Stimulated activated CD8-positive, alpha-beta memory T cell treated with anti-CD3 and anti-CD28 coated beads, Interleukin-4, amount 100 ng/mL, for 48 hours (primary cell): ENCODE data around the gene CABLES2.
A peak's percentile ranks its signal among the peaks of the same experiment; 100 is the strongest.

Source experiments
- DNase-seq: peaks from one replicate; pipeline ENCODE4 v3.0.0-alpha.2; 2020

Gene CABLES2, protein sequence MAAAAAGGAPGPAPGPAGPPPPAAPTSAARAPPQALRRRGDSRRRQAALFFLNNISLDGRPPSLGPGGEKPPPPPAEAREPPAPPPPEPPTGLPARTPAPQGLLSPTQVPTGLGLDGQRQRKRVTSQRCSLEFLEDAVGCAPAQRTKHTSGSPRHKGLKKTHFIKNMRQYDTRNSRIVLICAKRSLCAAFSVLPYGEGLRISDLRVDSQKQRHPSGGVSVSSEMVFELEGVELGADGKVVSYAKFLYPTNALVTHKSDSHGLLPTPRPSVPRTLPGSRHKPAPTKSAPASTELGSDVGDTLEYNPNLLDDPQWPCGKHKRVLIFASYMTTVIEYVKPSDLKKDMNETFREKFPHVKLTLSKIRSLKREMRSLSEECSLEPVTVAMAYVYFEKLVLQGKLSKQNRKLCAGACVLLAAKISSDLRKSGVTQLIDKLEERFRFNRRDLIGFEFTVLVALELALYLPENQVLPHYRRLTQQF

GRCh38 chr20:62407221-62407992 is at the start of gene CABLES2:
CABLES2 (minus strand) TSS chr20:62407285; CDS start chr20:62407276, 9 bp downstream.
- peak; percentile 92 for DNase-seq

DNA sequence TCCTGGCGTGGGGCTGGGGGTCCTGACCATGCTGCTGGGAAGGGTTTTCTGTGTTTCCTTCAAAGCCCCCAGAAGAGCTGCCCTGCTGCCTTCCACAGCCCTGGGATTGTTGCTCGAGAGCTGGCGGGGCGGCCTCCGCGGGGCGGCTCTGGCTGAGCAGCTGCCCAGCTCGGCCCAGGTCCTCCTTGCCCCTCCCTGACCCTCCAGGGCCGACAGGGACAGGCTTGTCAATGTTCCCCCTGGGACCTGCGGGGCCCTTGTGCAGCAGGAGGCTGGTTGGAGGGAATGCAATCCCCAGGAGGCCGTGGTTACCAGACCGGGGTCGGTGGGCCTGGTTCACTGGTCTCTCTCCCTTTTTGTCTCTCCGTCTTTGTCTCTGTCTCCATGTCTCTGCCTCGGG is 48.8 kb upstream of the CABLES2 start:
- no peak for DNase-seq

GRCh38 chr20:62454904-62455636 is 48.0 kb upstream of the CABLES2 start:
- no peak for DNase-seq

DNA sequence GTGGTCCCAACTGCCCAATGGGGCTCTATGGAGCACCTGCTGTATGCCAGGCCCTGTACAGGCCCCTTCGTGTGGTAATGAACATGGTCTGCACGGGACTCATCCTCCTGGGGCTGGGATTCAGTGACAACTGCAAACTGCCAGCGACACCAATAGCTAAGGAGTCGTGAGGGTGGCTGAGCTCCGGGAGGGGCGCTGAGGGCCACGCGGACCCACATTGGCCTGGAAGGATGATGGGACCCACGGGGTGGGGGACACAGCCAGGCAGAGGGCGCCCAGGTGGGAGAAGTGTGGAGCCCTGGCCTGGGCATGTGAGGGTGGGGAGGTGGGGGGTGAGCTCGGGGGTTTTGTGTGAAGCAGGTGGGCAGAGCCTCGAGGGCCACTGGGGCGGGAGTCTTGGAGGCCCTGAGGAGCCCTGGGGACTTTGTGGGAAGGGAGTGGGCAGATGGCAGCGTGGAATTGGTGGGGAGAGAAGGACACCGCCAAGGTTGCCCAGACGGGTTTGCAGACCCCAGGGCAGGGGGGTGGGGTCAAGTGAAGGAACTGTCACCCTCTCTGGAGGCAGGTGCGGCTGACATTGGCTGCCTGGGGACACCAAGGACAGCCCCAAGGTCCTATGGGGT is 46.2 kb upstream of the CABLES2 start:
- DNase-seq, result no peak

GRCh38 chr20:62452475-62453095 is 45.5 kb upstream of the CABLES2 start:
- DNase-seq, result no peak

DNA sequence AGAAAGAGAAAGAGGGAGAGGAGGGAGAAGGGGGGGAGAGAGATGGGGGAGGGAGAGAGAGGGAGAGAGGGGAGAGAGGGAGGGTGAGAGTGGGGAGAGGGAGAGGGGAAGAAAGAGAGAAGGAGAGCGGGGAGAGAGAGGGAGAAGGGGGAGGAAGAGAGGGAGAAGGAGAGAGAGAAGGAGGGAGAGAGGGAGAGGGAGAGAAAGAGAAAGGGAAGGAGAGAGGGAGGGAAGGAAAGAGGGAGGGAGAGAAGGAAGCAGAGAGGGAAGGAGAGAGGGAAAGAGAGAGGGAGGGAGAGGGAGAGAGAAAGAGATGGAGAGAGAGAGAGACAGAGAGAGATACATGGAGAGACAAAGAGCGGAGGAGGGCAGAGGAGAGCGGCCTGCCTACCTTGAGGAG is 44.9 kb upstream of the CABLES2 start:
- DNase-seq, result no peak

DNA sequence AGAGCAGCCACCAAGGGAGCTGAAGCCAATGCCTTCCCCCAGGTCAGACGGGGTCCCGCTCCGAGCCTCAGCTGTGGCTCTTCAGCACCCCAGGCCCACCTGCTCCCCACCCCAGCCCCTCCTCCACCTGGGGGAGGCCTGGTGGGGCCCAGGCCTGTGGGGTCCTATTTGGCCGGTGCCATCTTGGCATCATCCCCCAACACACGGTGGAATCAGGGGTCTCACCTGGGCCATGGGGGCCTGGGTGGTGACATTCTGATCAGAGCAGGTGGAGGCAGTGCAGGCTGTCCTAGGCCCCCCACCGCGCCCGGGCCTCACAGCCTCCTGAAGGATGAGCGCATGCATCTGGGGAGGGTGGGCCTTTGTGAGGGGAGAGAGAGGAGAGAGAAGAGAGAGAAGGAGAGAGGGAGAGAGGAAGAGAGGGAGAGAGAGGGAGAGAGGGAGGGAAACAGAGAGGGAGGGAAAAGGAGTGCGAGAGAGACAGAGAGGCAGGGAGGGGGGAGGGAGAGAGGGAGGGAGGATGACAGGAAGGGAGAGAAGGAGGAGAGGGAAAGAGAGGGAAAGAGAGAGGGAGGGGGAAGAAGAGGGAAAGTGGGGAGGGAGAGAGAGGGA is 44.2 kb upstream of the CABLES2 start:
- no peak for DNase-seq

GRCh38 chr20:62449951-62450691 is 43.0 kb upstream of the CABLES2 start:
- DNase-seq, result no peak

GRCh38 chr20:62448788-62449187 is 41.7 kb upstream of the CABLES2 start:
- DNase-seq, result no peak

DNA sequence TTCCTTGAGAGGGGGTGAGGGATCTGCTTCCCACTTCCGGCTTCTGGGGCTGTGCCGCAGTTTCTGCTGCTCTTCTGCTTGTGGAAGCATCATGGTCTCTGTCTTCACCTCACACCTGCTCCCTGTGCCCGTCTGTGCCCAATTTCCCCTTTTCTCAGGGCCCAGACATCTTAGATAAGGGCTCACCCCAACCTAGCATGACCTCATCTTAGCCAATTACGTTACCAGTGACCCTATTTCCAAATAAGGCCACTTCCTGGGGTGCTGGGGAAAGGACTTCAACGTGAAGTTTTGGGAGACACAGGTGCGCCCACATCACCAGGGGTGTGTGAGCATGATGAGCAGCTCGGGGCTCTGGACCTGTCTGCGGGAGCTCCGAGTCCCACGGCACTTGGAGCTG is 41.0 kb upstream of the CABLES2 start:
- no peak for DNase-seq

DNA sequence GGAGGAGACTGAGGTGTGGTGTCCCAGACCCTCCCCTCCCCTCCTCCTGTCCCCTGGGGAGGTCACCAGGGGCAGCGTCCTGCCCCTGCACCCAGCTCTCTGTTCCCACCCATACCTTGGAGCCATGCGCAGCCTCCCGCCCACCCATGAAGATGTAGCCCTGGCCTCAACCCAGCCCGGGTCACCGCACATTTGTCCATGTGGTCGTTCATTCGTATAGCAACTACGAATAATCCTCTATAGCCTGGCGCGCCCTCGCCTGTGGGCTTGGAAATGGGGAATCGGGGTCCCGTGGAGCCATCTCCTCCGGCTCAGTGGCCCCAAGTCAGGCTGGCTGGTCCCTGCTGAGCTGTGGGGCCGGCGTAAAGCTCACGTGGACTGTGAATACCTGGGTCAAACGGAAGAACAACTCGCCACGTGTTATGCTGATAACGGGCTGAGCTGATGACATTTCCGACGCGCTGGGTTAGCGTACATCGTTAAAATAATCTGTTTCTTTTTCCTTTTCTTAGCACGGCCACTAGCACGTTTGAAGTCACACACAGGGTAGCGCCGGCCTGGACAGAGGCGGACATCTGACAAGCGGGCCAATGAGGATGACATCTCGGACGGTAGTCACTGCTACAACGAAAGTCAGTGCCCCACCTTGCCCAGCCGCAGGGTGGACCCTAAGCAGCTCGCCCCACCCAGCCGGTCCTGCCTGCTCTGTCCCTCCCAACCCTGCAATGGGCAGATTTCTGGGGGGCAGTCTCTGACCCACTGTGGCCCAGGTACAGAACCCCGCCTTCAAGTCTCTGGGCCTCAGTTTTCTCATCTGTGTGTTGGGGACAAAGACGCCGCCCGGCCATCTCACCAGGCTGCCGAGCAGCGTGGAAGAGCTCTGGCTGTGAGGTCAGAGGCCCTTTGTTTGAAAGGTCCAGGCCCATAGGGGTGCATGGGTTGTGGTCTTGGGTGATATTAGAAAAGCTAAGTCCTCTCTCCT is 40.1 kb upstream of the CABLES2 start:
- DNase-seq, result no peak

GRCh38 chr20:62446481-62446880 is 39.4 kb upstream of the CABLES2 start:
- DNase-seq, result no peak

DNA sequence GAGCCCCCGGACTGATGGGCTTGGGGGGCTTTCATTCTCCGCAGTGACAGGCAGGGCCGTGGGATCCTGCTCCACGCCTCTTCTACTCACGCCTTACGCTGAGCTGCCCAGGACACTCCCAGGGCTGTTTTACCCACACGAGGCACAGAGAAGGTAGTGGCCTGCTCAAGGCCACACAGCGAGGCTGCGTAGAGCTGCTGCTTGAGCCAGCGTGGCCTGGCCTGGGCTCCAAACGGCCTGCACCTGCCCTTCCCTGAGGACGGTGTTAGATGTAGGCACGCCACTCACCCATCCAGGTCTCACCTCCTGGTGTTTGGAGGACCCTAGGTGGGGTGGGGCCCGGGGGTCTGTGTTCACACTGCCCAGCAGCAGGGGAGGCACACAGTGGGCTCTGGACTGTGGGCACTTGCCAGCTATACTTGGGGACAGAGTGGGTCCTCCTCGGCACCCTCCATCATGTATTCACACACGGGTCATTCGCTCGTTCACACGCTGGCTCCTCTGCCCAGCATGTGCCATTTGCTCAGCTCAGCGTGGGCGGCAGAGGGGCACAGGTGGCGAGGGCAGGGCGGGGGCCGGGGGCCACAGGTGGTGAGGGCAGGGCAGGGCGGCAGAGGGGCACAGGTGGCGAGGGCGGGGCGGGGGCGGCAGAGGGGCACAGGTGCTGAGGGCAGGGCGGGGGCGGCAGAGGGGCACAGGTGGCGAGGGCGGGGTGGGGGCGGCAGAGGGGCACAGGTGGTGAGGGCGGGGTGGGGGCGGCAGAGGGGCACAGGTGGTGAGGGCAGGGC is 38.7 kb upstream of the CABLES2 start:
- no peak for DNase-seq

GRCh38 chr20:62444286-62444685 is 37.2 kb upstream of the CABLES2 start:
- DNase-seq, result no peak

- no peak for DNase-seq
Measured at GRCh38 chr20:62441987-62442539, 35.0 kb upstream of the CABLES2 start.

DNA sequence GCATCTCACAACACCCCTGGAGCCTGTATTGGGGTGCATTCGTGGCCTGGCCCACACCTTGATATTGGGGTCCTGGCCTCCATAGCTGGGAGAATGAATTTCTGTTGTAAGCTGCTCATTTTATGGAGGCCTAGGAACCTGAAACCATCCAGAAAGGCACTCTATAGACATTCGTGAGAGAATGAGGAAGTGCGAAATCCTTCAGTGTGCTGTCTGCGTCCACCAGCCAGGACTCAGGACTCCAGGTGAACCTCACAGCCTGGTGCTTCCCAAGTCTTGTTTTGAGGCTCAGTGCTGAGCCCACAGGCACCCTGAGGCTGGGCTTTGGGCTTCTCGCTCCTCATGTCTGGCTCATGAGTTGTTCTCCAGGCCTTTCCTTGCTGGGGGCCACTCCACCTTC is 32.1 kb upstream of the CABLES2 start:
- no peak for DNase-seq

- no peak for DNase-seq
Measured at GRCh38 chr20:62437927-62438326, 30.8 kb upstream of the CABLES2 start.

- DNase-seq, result no peak
Measured at GRCh38 chr20:62437496-62437895, 30.4 kb upstream of the CABLES2 start.

- no peak for DNase-seq
Measured at GRCh38 chr20:62436692-62437091, 29.6 kb upstream of the CABLES2 start.
